Osteoblast (primary cell): ENCODE results near the gene ASCC1. TPM values are rescaled to one million over a fixed set of nuclear protein-coding genes. Genes with fewer than 3 reads are reported as not detected.

Experiments used
- DNase-seq: peaks from one replicate; pipeline ENCODE4 v3.0.0; 2011; ENCODE audit warnings: low spot score, mixed read lengths; ENCODE audit not compliant: insufficient read length; ENCODE audit errors: missing footprints
- H2AFZ ChIP-seq: 2 replicates; pipeline ENCODE4 v1.6.0; 2011; ENCODE audit warnings: mild to moderate bottlenecking, low read length
- H3K27ac ChIP-seq: 2 replicates; pipeline ENCODE4 v1.5.1; 2011; ENCODE audit warnings: mild to moderate bottlenecking, low read depth, low read length, moderate library complexity
- H3K27me3 ChIP-seq: 2 replicates; pipeline ENCODE4 v1.6.0; 2012; ENCODE audit warnings: mild to moderate bottlenecking, control low read depth, inconsistent platforms, low read length, moderate library complexity; ENCODE audit not compliant: insufficient read depth
- H3K36me3 ChIP-seq: 2 replicates; pipeline ENCODE4 v1.5.1; 2011; ENCODE audit warnings: mild to moderate bottlenecking, low read length, control low read depth, moderate library complexity; ENCODE audit not compliant: insufficient read depth
- H3K4me1 ChIP-seq: 2 replicates; pipeline ENCODE4 v1.5.1; 2011; ENCODE audit warnings: mild to moderate bottlenecking, low read length, control low read depth, moderate library complexity; ENCODE audit not compliant: insufficient read depth
- H3K4me2 ChIP-seq: 2 replicates; pipeline ENCODE4 v1.6.0; 2011; ENCODE audit warnings: mild to moderate bottlenecking, low read length; ENCODE audit not compliant: insufficient read depth
- H3K4me3 ChIP-seq: fragments of 200-600 bp; sonication (generic); 3 replicates; pipeline ENCODE4 v1.5.1; 2012; ENCODE audit warnings: mild to moderate bottlenecking, low read length, inconsistent platforms; ENCODE audit not compliant: insufficient read depth
- H3K79me2 ChIP-seq: 2 replicates; pipeline ENCODE4 v1.6.0; 2012; ENCODE audit warnings: mild to moderate bottlenecking, low read length, control low read depth, inconsistent platforms; ENCODE audit not compliant: insufficient read depth
- H3K9me3 ChIP-seq: 2 replicates; pipeline ENCODE4 v1.5.1; 2011; ENCODE audit warnings: low read depth, low read length, control low read depth
- H4K20me1 ChIP-seq: 2 replicates; pipeline ENCODE4 v1.6.0; 2012; ENCODE audit warnings: mild to moderate bottlenecking, low read length, control low read depth; ENCODE audit not compliant: insufficient read depth
- total RNA-seq: library from RNA; depleted of rRNA; stranded (reverse); fragments of >200 nt; gene quantifications from 2 replicates; pipeline ENCODE4 v1.2.3, GENCODE V29; 2012
- TF ChIP-seq, protein P1 (sequence below): IDR thresholded peaks from 2 replicates; pipeline ENCODE4 v1.5.1; 2011; ENCODE audit warnings: mild to moderate bottlenecking, low read depth, low read length, moderate library complexity; ENCODE audit errors: extremely low read depth

The ASCC1 gene
- total RNA-seq, 1 donor = 40.2 TPM

DNA sequence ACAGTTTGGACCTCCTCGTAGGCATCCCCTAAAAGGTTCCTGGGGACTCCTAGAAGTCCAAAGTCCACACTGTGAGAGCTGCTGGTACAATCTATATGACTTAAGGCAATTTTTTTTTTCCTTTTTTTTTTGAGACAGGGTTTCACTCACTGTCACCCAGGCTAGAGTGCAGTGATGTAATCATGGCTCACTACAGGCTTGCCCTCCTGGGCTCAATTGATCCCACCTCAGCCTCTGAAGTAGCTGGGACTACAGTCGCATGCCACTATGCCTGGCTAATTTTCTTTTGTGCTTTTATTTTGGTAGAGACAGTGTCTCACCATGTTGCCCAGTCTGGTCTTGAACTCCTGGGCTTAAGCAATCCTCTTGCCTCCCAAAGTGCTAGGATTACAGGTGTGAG is 123.1 kb downstream of the ASCC1 start:
- no peaks in the 10 kb centered on the region for H3K36me3 ChIP-seq
- H2AFZ ChIP-seq = no peak overlapping the region
- TF ChIP-seq, protein P1, sequence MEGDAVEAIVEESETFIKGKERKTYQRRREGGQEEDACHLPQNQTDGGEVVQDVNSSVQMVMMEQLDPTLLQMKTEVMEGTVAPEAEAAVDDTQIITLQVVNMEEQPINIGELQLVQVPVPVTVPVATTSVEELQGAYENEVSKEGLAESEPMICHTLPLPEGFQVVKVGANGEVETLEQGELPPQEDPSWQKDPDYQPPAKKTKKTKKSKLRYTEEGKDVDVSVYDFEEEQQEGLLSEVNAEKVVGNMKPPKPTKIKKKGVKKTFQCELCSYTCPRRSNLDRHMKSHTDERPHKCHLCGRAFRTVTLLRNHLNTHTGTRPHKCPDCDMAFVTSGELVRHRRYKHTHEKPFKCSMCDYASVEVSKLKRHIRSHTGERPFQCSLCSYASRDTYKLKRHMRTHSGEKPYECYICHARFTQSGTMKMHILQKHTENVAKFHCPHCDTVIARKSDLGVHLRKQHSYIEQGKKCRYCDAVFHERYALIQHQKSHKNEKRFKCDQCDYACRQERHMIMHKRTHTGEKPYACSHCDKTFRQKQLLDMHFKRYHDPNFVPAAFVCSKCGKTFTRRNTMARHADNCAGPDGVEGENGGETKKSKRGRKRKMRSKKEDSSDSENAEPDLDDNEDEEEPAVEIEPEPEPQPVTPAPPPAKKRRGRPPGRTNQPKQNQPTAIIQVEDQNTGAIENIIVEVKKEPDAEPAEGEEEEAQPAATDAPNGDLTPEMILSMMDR = no peak
- H3K4me1 ChIP-seq = peaks cover 19% of the 10 kb centered on the region
- no peak overlapping the region for H3K27ac ChIP-seq
- H3K9me3 ChIP-seq = no peaks in the 10 kb centered on the region
- no peak for DNase-seq
- no peak overlapping the region for H3K4me2 ChIP-seq
- no peak overlapping the region for H3K4me3 ChIP-seq
- H4K20me1 ChIP-seq = no peaks in the 10 kb centered on the region
- H3K79me2 ChIP-seq = no peaks in the 10 kb centered on the region
- peaks cover 26% of the 10 kb centered on the region for H3K27me3 ChIP-seq

DNA sequence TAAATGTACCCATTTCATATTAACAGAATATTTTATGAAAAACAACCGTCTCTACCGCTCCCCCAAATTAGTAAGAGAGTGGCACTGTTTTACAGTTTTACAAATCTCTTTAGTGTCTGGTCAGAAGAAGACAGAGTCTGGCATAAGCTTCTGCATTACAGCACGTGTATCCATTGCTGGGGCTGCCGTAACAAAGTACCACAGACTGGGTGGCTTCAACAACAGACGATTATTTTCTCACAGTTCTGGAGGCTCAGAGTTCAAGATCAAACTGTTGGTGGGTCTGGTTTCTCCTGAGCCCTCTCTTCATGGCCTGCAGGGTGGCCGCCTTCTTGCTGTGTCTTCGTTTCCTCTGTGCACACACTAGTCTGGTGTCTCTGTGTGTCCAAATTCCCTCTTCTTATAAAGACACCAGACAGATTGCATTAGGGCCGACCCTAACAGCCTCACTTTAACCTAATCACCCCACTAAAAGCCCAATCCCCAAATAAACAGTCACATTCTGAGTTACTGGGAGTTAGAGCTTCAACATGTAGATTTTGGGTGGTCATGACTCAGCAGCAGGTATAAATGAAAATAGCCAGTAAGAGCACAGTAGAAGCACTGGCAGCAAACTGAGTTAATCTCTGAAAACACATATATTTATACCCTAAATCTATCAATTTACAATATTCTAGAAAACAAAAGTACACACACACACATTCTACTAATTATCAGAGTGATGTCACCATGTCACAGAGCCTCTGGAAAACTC is 123.7 kb downstream of the ASCC1 start:
- Histone ChIP-seq H3K4me2 (no peak overlapping the region), H4K20me1 (no peaks in the 10 kb centered on the region), H3K27me3 (peaks cover 33% of the 10 kb centered on the region), H3K27ac (no peak overlapping the region), H3K36me3 (no peaks in the 10 kb centered on the region), H3K79me2 (no peaks in the 10 kb centered on the region), H3K4me3 (no peak overlapping the region), H3K4me1 (peaks cover 14% of the 10 kb centered on the region), H2AFZ (no peak overlapping the region), H3K9me3 (no peaks in the 10 kb centered on the region)
- TF ChIP-seq, protein P1 = no peak
- no peak for DNase-seq

DNA sequence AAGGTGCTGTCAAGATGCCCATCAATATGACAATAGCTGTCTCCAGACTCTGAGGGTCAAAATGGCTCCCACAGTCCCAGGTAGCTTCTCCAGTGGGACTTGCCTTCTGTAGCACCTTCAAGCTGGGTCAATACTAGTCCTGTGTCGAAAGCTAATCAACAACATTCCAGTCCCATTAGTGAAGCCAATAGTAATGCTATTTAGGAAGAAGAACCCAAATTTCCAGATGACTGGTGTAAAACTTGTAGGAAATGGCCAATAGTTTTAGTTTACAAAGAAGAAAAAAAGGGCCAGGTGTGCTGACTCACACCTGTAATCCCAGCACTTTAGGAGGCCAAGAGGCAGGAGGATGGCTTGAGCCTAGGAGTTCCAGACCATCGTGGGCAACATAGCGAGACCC is 125.8 kb downstream of the ASCC1 start:
- no peaks in the 10 kb centered on the region for H3K9me3 ChIP-seq
- H3K27me3 ChIP-seq = peaks cover 51% of the 10 kb centered on the region
- no peaks in the 10 kb centered on the region for H4K20me1 ChIP-seq
- no peaks in the 10 kb centered on the region for H3K79me2 ChIP-seq
- no peaks in the 10 kb centered on the region for H3K36me3 ChIP-seq
- H3K4me3 ChIP-seq = no peak overlapping the region
- peaks cover 4% of the 10 kb centered on the region for H3K4me1 ChIP-seq
- H2AFZ ChIP-seq = no peak overlapping the region
- TF ChIP-seq, protein P1 = no peak
- H3K4me2 ChIP-seq = no peak overlapping the region
- DNase-seq = peak; percentile 56
- H3K27ac ChIP-seq = no peak overlapping the region

DNA sequence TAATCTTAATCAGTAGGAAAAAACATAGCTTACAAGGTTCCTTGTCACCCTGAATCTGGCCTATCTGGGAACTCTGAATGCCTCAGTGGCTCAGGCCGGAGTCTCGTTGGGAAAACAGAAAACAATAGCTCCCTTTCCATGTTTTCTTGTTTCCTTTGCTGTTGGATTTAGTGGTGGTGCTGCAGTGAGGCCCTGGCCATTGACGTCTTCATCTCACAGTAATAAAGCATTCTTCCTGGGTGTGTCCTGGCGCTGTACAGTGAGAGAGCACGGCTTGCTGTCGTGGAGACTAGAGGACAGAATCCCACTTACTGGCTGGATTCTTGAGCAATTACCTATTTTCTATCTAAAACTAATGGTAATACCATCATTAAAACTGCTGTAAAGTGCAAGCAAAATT is 126.5 kb downstream of the ASCC1 start:
- DNase-seq = no peak
- Histone ChIP-seq H2AFZ (no peak overlapping the region), H3K4me1 (peaks cover 4% of the 10 kb centered on the region), H4K20me1 (no peaks in the 10 kb centered on the region), H3K36me3 (no peaks in the 10 kb centered on the region), H3K4me2 (no peak overlapping the region), H3K27ac (no peak overlapping the region), H3K27me3 (peaks cover 56% of the 10 kb centered on the region), H3K79me2 (no peaks in the 10 kb centered on the region), H3K4me3 (no peak overlapping the region), H3K9me3 (no peaks in the 10 kb centered on the region)
- TF ChIP-seq, protein P1 = no peak
